22Rv1 (cell line): Measurements from ENCODE around the gene APOL6.

Source experiments
- ZFX ChIP-seq: fragments of 450-650 bp; IDR thresholded peaks from 2 replicates; pipeline ENCODE4 v1.6.1; 2017; ENCODE audit warnings: antibody characterized with exemption, borderline replicate concordance
- TF ChIP-seq, protein P1 (sequence below): fragments of 450-650 bp; IDR thresholded peaks from 2 replicates; pipeline ENCODE4 v1.5.1; 2017; ENCODE audit warnings: mild to moderate bottlenecking

DNA sequence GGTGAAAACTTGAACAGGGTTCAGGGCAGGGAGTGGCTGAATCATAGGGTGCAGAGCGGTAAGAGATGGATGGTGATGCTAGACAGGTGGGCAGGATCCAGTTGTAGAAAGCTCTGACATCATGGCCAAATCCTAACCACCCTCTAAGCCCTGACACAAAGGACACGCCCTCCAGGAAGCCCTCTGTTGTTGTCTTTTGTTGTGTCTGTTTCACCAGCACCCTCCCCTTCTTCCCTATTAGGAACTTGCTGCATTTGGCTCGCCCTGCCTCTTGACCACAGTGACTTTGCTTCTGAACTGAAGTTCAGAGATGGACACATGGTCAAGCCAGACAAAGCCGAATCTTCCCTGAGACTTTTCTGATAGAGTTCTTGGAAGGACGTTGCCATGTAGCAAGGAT, 14.2 kb upstream of the APOL6 start:
- TF ChIP-seq, protein P1, sequence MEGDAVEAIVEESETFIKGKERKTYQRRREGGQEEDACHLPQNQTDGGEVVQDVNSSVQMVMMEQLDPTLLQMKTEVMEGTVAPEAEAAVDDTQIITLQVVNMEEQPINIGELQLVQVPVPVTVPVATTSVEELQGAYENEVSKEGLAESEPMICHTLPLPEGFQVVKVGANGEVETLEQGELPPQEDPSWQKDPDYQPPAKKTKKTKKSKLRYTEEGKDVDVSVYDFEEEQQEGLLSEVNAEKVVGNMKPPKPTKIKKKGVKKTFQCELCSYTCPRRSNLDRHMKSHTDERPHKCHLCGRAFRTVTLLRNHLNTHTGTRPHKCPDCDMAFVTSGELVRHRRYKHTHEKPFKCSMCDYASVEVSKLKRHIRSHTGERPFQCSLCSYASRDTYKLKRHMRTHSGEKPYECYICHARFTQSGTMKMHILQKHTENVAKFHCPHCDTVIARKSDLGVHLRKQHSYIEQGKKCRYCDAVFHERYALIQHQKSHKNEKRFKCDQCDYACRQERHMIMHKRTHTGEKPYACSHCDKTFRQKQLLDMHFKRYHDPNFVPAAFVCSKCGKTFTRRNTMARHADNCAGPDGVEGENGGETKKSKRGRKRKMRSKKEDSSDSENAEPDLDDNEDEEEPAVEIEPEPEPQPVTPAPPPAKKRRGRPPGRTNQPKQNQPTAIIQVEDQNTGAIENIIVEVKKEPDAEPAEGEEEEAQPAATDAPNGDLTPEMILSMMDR = no peak
- no peak for TF ChIP-seq ZFX
